IMR-90 (cell line): ENCODE results near the gene EYS. TPM values are rescaled to one million over a fixed set of nuclear protein-coding genes. Genes with fewer than 3 reads are reported as not detected.

Experiments
- ATAC-seq: fragments of 200-7000 bp; cut with Tn5 transposase; 2 replicates; pipeline ENCODE4 v1.9.1; 2020; ENCODE audit warnings: low read depth, mild to moderate bottlenecking, moderate library complexity
- BruUV-seq: library from RNA; stranded (reverse); fragments of 400-500 nt; replicated peaks from 2 replicates; lab custom pipeline; 2021; lab: Mats Ljungman, UMichigan
- CTCF ChIA-PET: fragments of 300-600 bp; formaldehyde crosslinking; extraction: SDS; loops from one replicate; lab custom pipeline; 2021; ENCODE audit warnings: antibody characterized with exemption; lab: Yijun Ruan, JAX
- POLR2A ChIA-PET: fragments of 300-600 bp; sonication (Branson Sonifier 250); formaldehyde crosslinking; loops from one replicate; lab custom pipeline; 2022; ENCODE audit warnings: antibody characterized with exemption; ENCODE audit not compliant: unreplicated experiment; lab: Charles Lee
- DNase-seq: peaks from one replicate; pipeline ENCODE4 v3.0.0; 2013
- H2AFZ ChIP-seq: replicated peaks from 2 replicates; pipeline ENCODE3; 2013; ENCODE audit warnings: low read length, mild to moderate bottlenecking; ENCODE audit not compliant: poor library complexity
- H2AK5ac ChIP-seq: 2 replicates; pipeline ENCODE4 v1.6.1; 2013; ENCODE audit warnings: low read depth, low read length, inconsistent platforms
- H2AK9ac ChIP-seq: replicated peaks from 2 replicates; pipeline ENCODE3; 2013; ENCODE audit warnings: mild to moderate bottlenecking, low read depth, low read length, moderate library complexity; ENCODE audit not compliant: poor library complexity
- H2BK120ac ChIP-seq: 2 replicates; pipeline ENCODE4 v1.6.1; 2013; ENCODE audit warnings: low read depth, low read length, inconsistent platforms
- H2BK15ac ChIP-seq: 3 replicates; pipeline ENCODE4 v1.6.1; 2013; ENCODE audit warnings: low read depth, low read length, inconsistent platforms
- H2BK20ac ChIP-seq: 2 replicates; pipeline ENCODE4 v1.6.1; 2013; ENCODE audit warnings: low read depth, mild to moderate bottlenecking, inconsistent platforms, low read length, moderate library complexity
- H2BK5ac ChIP-seq: 2 replicates; pipeline ENCODE4 v1.6.1; 2013; ENCODE audit warnings: mild to moderate bottlenecking, low read depth, low read length, inconsistent platforms; ENCODE audit not compliant: poor library complexity, severe bottlenecking
- H3K14ac ChIP-seq: replicated peaks from 2 replicates; pipeline ENCODE4 v1.6.1; 2013; ENCODE audit warnings: low read depth, low read length, inconsistent platforms
- H3K18ac ChIP-seq: 2 replicates; pipeline ENCODE4 v1.6.1; 2013; ENCODE audit warnings: low read depth, low read length, control low read depth
- H3K23ac ChIP-seq: 2 replicates; pipeline ENCODE4 v1.6.1; 2013; ENCODE audit warnings: low read depth, low read length, inconsistent platforms
- H3K27ac ChIP-seq: 2 replicates; pipeline ENCODE4 v1.5.1; 2013; ENCODE audit warnings: mild to moderate bottlenecking, control low read depth, low read length; ENCODE audit not compliant: insufficient read depth
- H3K27me3 ChIP-seq: 2 replicates; pipeline ENCODE4 v1.6.1; 2013; ENCODE audit warnings: low read length; ENCODE audit not compliant: control insufficient read depth, insufficient read depth
- H3K36me3 ChIP-seq: 2 replicates; pipeline ENCODE4 v1.6.1; 2013; ENCODE audit warnings: low read length, mixed read lengths; ENCODE audit not compliant: control insufficient read depth, insufficient read depth
- H3K4ac ChIP-seq: 2 replicates; pipeline ENCODE4 v1.6.1; 2013; ENCODE audit warnings: low read depth, low read length, inconsistent platforms
- H3K4me1 ChIP-seq: 2 replicates; pipeline ENCODE4 v1.6.1; 2013; ENCODE audit warnings: low read length, mixed read lengths; ENCODE audit not compliant: control insufficient read depth, insufficient read depth
- H3K4me2 ChIP-seq: 2 replicates; pipeline ENCODE4 v1.6.1; 2013; ENCODE audit warnings: low read depth, mild to moderate bottlenecking, control low read depth, low read length, moderate library complexity
- H3K4me3 ChIP-seq: 2 replicates; pipeline ENCODE4 v1.5.1; 2013; ENCODE audit warnings: low read depth, mild to moderate bottlenecking, control low read depth, low read length, moderate library complexity; ENCODE audit not compliant: insufficient read depth
- H3K56ac ChIP-seq: 2 replicates; pipeline ENCODE4 v1.6.1; 2013; ENCODE audit warnings: low read length, inconsistent platforms; ENCODE audit not compliant: insufficient read depth; ENCODE audit errors: extremely low read depth
- H3K79me1 ChIP-seq, 2 experiments: 2 replicates each; pipeline ENCODE4 v1.6.1; 2013; ENCODE audit warnings: low read length in 2 of 2, inconsistent platforms in 1 of 2, low read depth in 1 of 2
- H3K9ac ChIP-seq: 2 replicates; pipeline ENCODE4 v1.6.1; 2013; ENCODE audit warnings: low read depth, low read length, control low read depth
- H3K9me1 ChIP-seq: 2 replicates; pipeline ENCODE4 v1.6.1; 2013; ENCODE audit warnings: low read length, inconsistent platforms; ENCODE audit not compliant: insufficient read depth
- H3K9me3 ChIP-seq: 2 replicates; pipeline ENCODE4 v1.6.1; 2013; ENCODE audit warnings: low read length; ENCODE audit not compliant: control insufficient read depth, insufficient read depth
- H4K20me1 ChIP-seq: 2 replicates; pipeline ENCODE4 v1.6.1; 2013; ENCODE audit warnings: low read length, inconsistent platforms; ENCODE audit not compliant: insufficient read depth
- H4K5ac ChIP-seq: 2 replicates; pipeline ENCODE4 v1.6.1; 2013; ENCODE audit warnings: mild to moderate bottlenecking, low read depth, low read length, control low read depth
- H4K8ac ChIP-seq, 2 experiments: 2 replicates each; pipeline ENCODE4 v1.6.1; 2013; ENCODE audit warnings: low read depth in 2 of 2, low read length in 2 of 2, control low read depth in 1 of 2, inconsistent platforms in 1 of 2
- H4K91ac ChIP-seq: 2 replicates; pipeline ENCODE4 v1.6.1; 2013; ENCODE audit warnings: low read depth, low read length, inconsistent platforms; ENCODE audit not compliant: insufficient read depth
- FOS ChIP-seq: fragments of 150-350 bp; IDR thresholded peaks from 2 replicates; pipeline ENCODE4 v1.6.1; 2016; ENCODE audit warnings: low read depth, low read length
- MAFK ChIP-seq: IDR thresholded peaks from 2 replicates; pipeline ENCODE4 v1.6.1; 2012; ENCODE audit warnings: low read depth, low read length, improper control_type of control experiment
- MAZ ChIP-seq: IDR thresholded peaks from 2 replicates; pipeline ENCODE4 v1.6.1; 2012; ENCODE audit warnings: low read depth, mild to moderate bottlenecking, low read length, improper control_type of control experiment, moderate library complexity, borderline replicate concordance
- NFE2L2 ChIP-seq: fragments of 150-350 bp; IDR thresholded peaks from 2 replicates; pipeline ENCODE4 v1.6.1; 2016; ENCODE audit warnings: low read depth, mild to moderate bottlenecking, low read length
- RAD21 ChIP-seq: IDR thresholded peaks from 2 replicates; pipeline ENCODE4 v1.6.1; 2012; ENCODE audit warnings: low read length, improper control_type of control experiment
- RCOR1 ChIP-seq: IDR thresholded peaks from 2 replicates; pipeline ENCODE4 v1.6.1; 2012; ENCODE audit warnings: mild to moderate bottlenecking, low read length, improper control_type of control experiment; ENCODE audit not compliant: insufficient replicate concordance
- WGBS, 2 experiments: methylation state at CpG; one replicate each; pipeline versions ENCODE4 v1.1.5 to v1.1.7; 2013; ENCODE audit warnings: missing lambda C conversion rate in 2 of 2; ENCODE audit not compliant: insufficient read length in 1 of 2; ENCODE audit errors: extremely low coverage in 2 of 2; 5-methylcytosine and 5-hydroxymethylcytosine counted together
- dilution Hi-C: fragments of 300-500 bp; cut with HindIII; formaldehyde crosslinking; loops from one replicate; pipeline ENCODE4 v1.14.3; 2018; ENCODE audit warnings: low sequenced_read_pairs; ENCODE audit not compliant: unreplicated experiment
- in situ Hi-C: fragments of 300-500 bp; cut with MboI; formaldehyde crosslinking; loops from 3 replicates; pipeline ENCODE4 v1.14.3; 2019; ENCODE audit warnings: low sequenced_read_pairs, inconsistent platforms, mixed read lengths
- intact Hi-C: fragments of 100-400 bp; cut with micrococcal nuclease; formaldehyde crosslinking; loops from 2 replicates; pipeline ENCODE4 v1.10.0; 2022
- polyA plus RNA-seq, 3 experiments: library from polyadenylated mRNA; depleted of rRNA; stranded (reverse); fragments of >200 nt; gene quantifications; 2 replicates each; pipeline ENCODE4 v1.2.3, GENCODE V29; 2012; ENCODE audit warnings: low replicate concordance in 1 of 3
- total RNA-seq: library from RNA; depleted of rRNA; stranded (reverse); fragments of >200 nt; gene quantifications from 2 replicates; pipeline ENCODE4 v1.2.3, GENCODE V29; 2012

EYS gene
- total and polyA plus RNA-seq, 2 of the 4 experiments (the other 2 are of a cell fraction) = under 0.01 TPM; not detected in 1

DNA sequence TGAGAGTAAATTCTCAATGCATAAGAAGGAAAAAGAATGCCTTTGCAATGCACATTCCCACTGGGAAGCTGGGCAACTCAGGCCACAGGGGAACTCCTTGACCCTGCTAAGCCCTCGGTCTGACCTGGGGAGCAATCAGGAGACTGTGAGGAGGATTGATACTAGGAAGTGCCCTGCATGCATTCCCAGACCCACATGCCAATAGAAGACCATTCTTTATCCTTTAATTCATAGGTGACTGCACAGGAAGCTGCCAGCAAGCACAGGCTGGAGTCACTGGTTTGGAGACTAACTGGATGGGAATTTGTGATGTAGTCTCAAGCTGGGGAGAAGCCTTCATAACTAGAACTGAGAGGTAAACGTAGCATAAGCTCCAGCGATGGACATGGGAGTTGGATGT lies 1012.7 kb downstream of the EYS start:
- no peak overlapping the region for H2BK5ac ChIP-seq
- ATAC-seq = no peak
- 65% methylated on average over 2 of the region's 3 CpGs; no CpG with 5 or more reads in 1 of the 2 experiments for WGBS, 2 experiments
- H3K18ac ChIP-seq = no peak overlapping the region
- H4K20me1 ChIP-seq = no peaks in the 10 kb centered on the region
- H3K79me1 ChIP-seq = no peaks in the 10 kb centered on the region
- no peak overlapping the region for H3K56ac ChIP-seq
- H2BK20ac ChIP-seq = no peak overlapping the region
- no peaks in the 10 kb centered on the region for H3K4me1 ChIP-seq
- no peak for DNase-seq
- no peak overlapping the region for H3K4me2 ChIP-seq
- H3K9ac ChIP-seq = no peak overlapping the region
- no peak overlapping the region for H2AFZ ChIP-seq
- H3K27me3 ChIP-seq = no peaks in the 10 kb centered on the region
- H4K5ac ChIP-seq = no peak overlapping the region
- no peak overlapping the region for H4K8ac ChIP-seq
- no peak overlapping the region for H3K27ac ChIP-seq
- no peaks in the 10 kb centered on the region for H3K36me3 ChIP-seq
- H3K9me3 ChIP-seq = peaks cover 5% of the 10 kb centered on the region
- H3K23ac ChIP-seq = no peak overlapping the region
- dilution Hi-C loops (no loop called here), in situ Hi-C loops (no loop called here), intact Hi-C loops (no loop called here)
- H3K14ac ChIP-seq = no peak overlapping the region
- no peak overlapping the region for H2BK15ac ChIP-seq
- H2AK5ac ChIP-seq = no peak overlapping the region
- no peaks in the 10 kb centered on the region for H3K9me1 ChIP-seq
- no TSS peak for BruUV-seq
- CTCF ChIA-PET = no interaction called here
- H2AK9ac ChIP-seq = no peak overlapping the region
- TF ChIP-seq RAD21 (no peak), NFE2L2 (no peak), MAZ (no peak), MAFK (no peak), RCOR1 (no peak), FOS (no peak)
- H3K4me3 ChIP-seq = no peak overlapping the region
- no peak overlapping the region for H2BK120ac ChIP-seq
- POLR2A ChIA-PET = no interaction called here
- no peak overlapping the region for H3K4ac ChIP-seq
- H4K91ac ChIP-seq = no peak overlapping the region
